HG03060 (cell line): Measurements from ENCODE around the gene CUTA.
"Not testable (repeated sequence)": the region's sequence is repeated elsewhere in the genome, so short reads cannot be mapped to it uniquely, and the experiment has no call there.

ENCODE experiments used
- ATAC-seq: cut with Tn5 transposase; IDR thresholded peaks from one replicate; pipeline ENCODE4 v1.9.1; 2021; ENCODE audit warnings: low read depth, moderate number of reproducible peaks; ENCODE audit not compliant: unreplicated experiment

Gene CUTA

GRCh38 chr6:33373960-33374910, 43.7 kb downstream of the CUTA start:
- no peak for ATAC-seq

- ATAC-seq: no peak
Measured at GRCh38 chr6:33372526-33373123, 45.3 kb downstream of the CUTA start.

GRCh38 chr6:33371901-33372300, 46.0 kb downstream of the CUTA start:
- ATAC-seq: not testable (repeated sequence)

- not testable (repeated sequence) for ATAC-seq
Measured at GRCh38 chr6:33367715-33368025, 50.2 kb downstream of the CUTA start.

- ATAC-seq: no peak
Measured at GRCh38 chr6:33367009-33367714, 50.7 kb downstream of the CUTA start.
